AG08395 (cell line): ENCODE data around the gene KRTAP9-3.
A peak's percentile ranks its signal among the peaks of the same experiment; 100 is the strongest.
"Not testable (repeated sequence)": the region's sequence is repeated elsewhere in the genome, so short reads cannot be mapped to it uniquely, and the experiment has no call there.

ENCODE experiments used
- DNase-seq: peaks from one replicate; pipeline ENCODE4 v3.0.0; 2012; ENCODE audit warnings: mixed read lengths, low spot score

KRTAP9-3 gene

GRCh38 chr17:41251261-41251660 lies 19.0 kb downstream of the KRTAP9-3 start:
- peak; percentile 1 for DNase-seq

- DNase-seq, result no peak
Observed at GRCh38 chr17:41254861-41255260, 22.6 kb downstream of the KRTAP9-3 start.

- DNase-seq, result peak; percentile 1
Observed at GRCh38 chr17:41255381-41256290, 23.4 kb downstream of the KRTAP9-3 start, which contains the start of gene KRTAP9-9. TSS of gene KRTAP9-9 (plus strand) at chr17:41255384.

GRCh38 chr17:41256291-41256685 lies 24.0 kb downstream of the KRTAP9-3 start:
- peak; percentile 0 for DNase-seq

GRCh38 chr17:41258406-41258805 lies 26.2 kb downstream of the KRTAP9-3 start:
- DNase-seq, result no peak

- peak; percentile 0 for DNase-seq
Observed at GRCh38 chr17:41263212-41263611, 31.0 kb downstream of the KRTAP9-3 start.

- DNase-seq, result no peak
Observed at GRCh38 chr17:41264599-41264998, 32.4 kb downstream of the KRTAP9-3 start.

- DNase-seq, result peak; percentile 0
Observed at GRCh38 chr17:41265078-41265477, 32.8 kb downstream of the KRTAP9-3 start, which contains the start of gene KRTAP9-6. TSS of gene KRTAP9-6 (plus strand) at chr17:41265378. CDS start at chr17:41265378, 0 bp downstream.

GRCh38 chr17:41267711-41268110 lies 35.5 kb downstream of the KRTAP9-3 start:
- DNase-seq, result no peak

- DNase-seq, result not testable (repeated sequence)
Observed at GRCh38 chr17:41271323-41271722, 39.1 kb downstream of the KRTAP9-3 start.

GRCh38 chr17:41271858-41272257 lies 39.6 kb downstream of the KRTAP9-3 start:
- DNase-seq, result no peak

- DNase-seq, result not testable (repeated sequence)
Observed at GRCh38 chr17:41275648-41276190, 43.5 kb downstream of the KRTAP9-3 start, which contains the start of gene KRTAP9-7. TSS of gene KRTAP9-7 (plus strand) at chr17:41275698. CDS start at chr17:41275698, 0 bp downstream.

GRCh38 chr17:41278176-41278955 lies 46.1 kb downstream of the KRTAP9-3 start:
- peak; percentile 1 for DNase-seq
